ENCODE measurements around the gene TCFL5. TPM values are rescaled to one million over a fixed set of nuclear protein-coding genes. Genes with fewer than 3 reads are reported as not detected.

Gene TCFL5
- total RNA-seq, 1 donor from 2014 or later: 9.1 TPM

GRCh38 chr20:62879275-62880146, 17.9 kb upstream of the TCFL5 start:
- no peak for DNase-seq

- DNase-seq: no peak
Observed at GRCh38 chr20:62878244-62879038, 16.8 kb upstream of the TCFL5 start.

- peak; percentile 71 for DNase-seq
Observed at GRCh38 chr20:62876902-62877816, 15.5 kb upstream of the TCFL5 start.

- no peak for DNase-seq
Observed at GRCh38 chr20:62876501-62876901, 14.9 kb upstream of the TCFL5 start.

GRCh38 chr20:62875419-62876361, 14.1 kb upstream of the TCFL5 start:
- DNase-seq: peak; percentile 81

GRCh38 chr20:62874964-62875344, 13.3 kb upstream of the TCFL5 start:
- DNase-seq: no peak

GRCh38 chr20:62873681-62874031, 12.0 kb upstream of the TCFL5 start:
- peak; percentile 54 for DNase-seq

- DNase-seq: no peak
Observed at GRCh38 chr20:62873280-62873679, 11.7 kb upstream of the TCFL5 start.

GRCh38 chr20:62872862-62873261, 11.2 kb upstream of the TCFL5 start:
- DNase-seq: no peak

- no peak for DNase-seq
Observed at GRCh38 chr20:62872184-62872847, 10.7 kb upstream of the TCFL5 start.

- no peak for DNase-seq
Observed at GRCh38 chr20:62864207-62864606, 2.6 kb upstream of the TCFL5 start.

GRCh38 chr20:62860924-62861691, 514 bp downstream of the TCFL5 start:
- peak; percentile 16 for DNase-seq

GRCh38 chr20:62860391-62860923, 1.2 kb downstream of the TCFL5 start:
- peak; percentile 33 for DNase-seq

- DNase-seq: no peak
Observed at GRCh38 chr20:62859721-62860120, 1.9 kb downstream of the TCFL5 start.

- DNase-seq: no peak
Observed at GRCh38 chr20:62858058-62858830, 3.4 kb downstream of the TCFL5 start.

- no peak for DNase-seq
Observed at GRCh38 chr20:62856931-62857619, 4.5 kb downstream of the TCFL5 start.

- no peak for DNase-seq
Observed at GRCh38 chr20:62855120-62855519, 6.5 kb downstream of the TCFL5 start.

GRCh38 chr20:62854121-62854520, 7.5 kb downstream of the TCFL5 start:
- DNase-seq: no peak

Data from tongue (tissue), 2 donors.